ENCODE data around the gene EMP3. TPM values are rescaled to one million over a fixed set of nuclear protein-coding genes. Genes with fewer than 3 reads are reported as not detected.
A peak's percentile ranks its signal among the peaks of the same experiment; 100 is the strongest.

EMP3 gene
- total and polyA plus RNA-seq, 9 of the 15 experiments (the other 6 are each of a cell fraction or from before 2014, with no cell fraction given), result 123 to 386 (median 296) TPM

- TF ChIP-seq THRA (IDR thresholded peaks at IDR 0.05), result no peak
- no peak for TF ChIP-seq KHSRP (IDR thresholded peaks at IDR 0.05)
- no peak for TF ChIP-seq CSDE1 (IDR thresholded peaks at IDR 0.05)
- no peak for TF ChIP-seq ILF3 (IDR thresholded peaks at IDR 0.05; ENCODE audit: borderline replicate concordance)
- no peak for TF ChIP-seq RBM25 (IDR thresholded peaks at IDR 0.05; ENCODE audit: low read depth, low read length, severe bottlenecking)
- TF ChIP-seq MIER1 (IDR thresholded peaks at IDR 0.05; ENCODE audit: low read depth), result peak; percentile 58; the same call in 1 of the 2 replicates
- no peak for TF ChIP-seq NELFE (IDR thresholded peaks at IDR 0.05; ENCODE audit: insufficient read depth, insufficient read length)
- no peak for TF ChIP-seq ZFPM2 (CRISPR knock-in tag; IDR thresholded peaks at IDR 0.05)
- no peak; a peak in 1 of 3 replicates for TF ChIP-seq CBX3 (IDR thresholded peaks at IDR 0.05; ENCODE audit: borderline replicate concordance in 1 of 2, low read length in 2 of 2)
- no peak for TF ChIP-seq ATF7 (IDR thresholded peaks at IDR 0.05)
- TF ChIP-seq ZNF143 (CRISPR knock-in tag; IDR thresholded peaks at IDR 0.05), result no peak
- TF ChIP-seq CREB1 (IDR thresholded peaks at IDR 0.05), result 0 out of 2 replicates have a peak, but pooled peaks have one; percentile 29
- TF ChIP-seq CREB1 (CRISPR knock-in tag; IDR thresholded peaks at IDR 0.05), result no peak
- peak; percentile 48 for TF ChIP-seq SOX6 (IDR thresholded peaks at IDR 0.05)
- TF ChIP-seq ZNF274 (IDR thresholded peaks at IDR 0.05; ENCODE audit: borderline replicate concordance, low read depth, low read length), result no peak
- TF ChIP-seq WHSC1 (IDR thresholded peaks at IDR 0.05; ENCODE audit: low read length), result no peak
- TF ChIP-seq PTRF (tag; IDR thresholded peaks at IDR 0.05), result no peak
- no peak for TF ChIP-seq SETDB1 (IDR thresholded peaks at IDR 0.05; ENCODE audit: low read length)
- no peak for TF ChIP-seq ATF4 (CRISPR knock-in tag; IDR thresholded peaks at IDR 0.05)
- TF ChIP-seq ZNF76 (CRISPR knock-in tag; IDR thresholded peaks at IDR 0.05; ENCODE audit: borderline replicate concordance), result no peak
- TF ChIP-seq FOXJ3 (CRISPR knock-in tag; IDR thresholded peaks at IDR 0.05), result no peak
- no peak for TF ChIP-seq EWSR1 (IDR thresholded peaks at IDR 0.05; ENCODE audit: borderline replicate concordance, low read depth, partially characterized antibody)
- TF ChIP-seq CC2D1A (IDR thresholded peaks at IDR 0.05), result 0 out of 2 replicates have a peak, but pooled peaks have one; percentile 41
- TF ChIP-seq CBFB (CRISPR knock-in tag; IDR thresholded peaks at IDR 0.05), result no peak
- no peak for TF ChIP-seq BMI1 (IDR thresholded peaks at IDR 0.05; ENCODE audit: low read length)
- peak in 1 of 3 experiments; percentile 32 for TF ChIP-seq YY1 (IDR thresholded peaks at IDR 0.05; ENCODE audit: borderline replicate concordance in 1 of 3, control insufficient read depth in 1 of 3, extremely low read depth in 1 of 3, insufficient read depth in 3 of 3, insufficient read length in 1 of 3, insufficient replicate concordance in 2 of 3, low read depth in 1 of 3, low read length in 2 of 3)
- TF ChIP-seq, protein P1, sequence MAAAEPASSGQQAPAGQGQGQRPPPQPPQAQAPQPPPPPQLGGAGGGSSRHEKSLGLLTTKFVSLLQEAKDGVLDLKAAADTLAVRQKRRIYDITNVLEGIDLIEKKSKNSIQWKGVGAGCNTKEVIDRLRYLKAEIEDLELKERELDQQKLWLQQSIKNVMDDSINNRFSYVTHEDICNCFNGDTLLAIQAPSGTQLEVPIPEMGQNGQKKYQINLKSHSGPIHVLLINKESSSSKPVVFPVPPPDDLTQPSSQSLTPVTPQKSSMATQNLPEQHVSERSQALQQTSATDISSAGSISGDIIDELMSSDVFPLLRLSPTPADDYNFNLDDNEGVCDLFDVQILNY (CRISPR knock-in tag; IDR thresholded peaks at IDR 0.05), result no peak
- TF ChIP-seq ZNF165 (CRISPR knock-in tag; IDR thresholded peaks at IDR 0.05; ENCODE audit: borderline replicate concordance), result no peak
- no peak for TF ChIP-seq TCF3 (CRISPR knock-in tag; IDR thresholded peaks at IDR 0.05)
Observed at GRCh38 chr19:48325265-48325910, at the start of gene EMP3 (continued).

Data from K562 (cell line).